GM21576 (cell line): Measurements from ENCODE around the gene MROH8.
"Not testable (repeated sequence)": the region's sequence is repeated elsewhere in the genome, so short reads cannot be mapped to it uniquely, and the experiment has no call there.

Experiments used
- ATAC-seq: cut with Tn5 transposase; IDR thresholded peaks from one replicate; pipeline ENCODE4 v1.9.1; 2021; ENCODE audit warnings: mild to moderate bottlenecking, moderate library complexity; ENCODE audit not compliant: unreplicated experiment

MROH8 gene

GRCh38 chr20:37158248-37158647 is 21.1 kb downstream of the MROH8 start:
- no peak for ATAC-seq

GRCh38 chr20:37155987-37156386 is 23.4 kb downstream of the MROH8 start:
- ATAC-seq, result no peak

GRCh38 chr20:37154684-37155298 is 24.6 kb downstream of the MROH8 start:
- ATAC-seq, result no peak

- ATAC-seq, result no peak
These were observed 27.1 kb downstream of the MROH8 start for GRCh38 chr20:37152284-37152683.

- ATAC-seq, result no peak
These were observed 27.8 kb downstream of the MROH8 start for GRCh38 chr20:37151529-37151928.

- not testable (repeated sequence) for ATAC-seq
These were observed 28.5 kb downstream of the MROH8 start for GRCh38 chr20:37150864-37151263.

GRCh38 chr20:37147250-37147649 is 32.1 kb downstream of the MROH8 start:
- ATAC-seq, result no peak

- ATAC-seq, result no peak
These were observed 34.4 kb downstream of the MROH8 start for GRCh38 chr20:37144856-37145404.

- no peak for ATAC-seq
These were observed 36.6 kb downstream of the MROH8 start for GRCh38 chr20:37142708-37143107.

GRCh38 chr20:37137547-37137946 is 41.8 kb downstream of the MROH8 start:
- ATAC-seq, result no peak

GRCh38 chr20:37133952-37134351 is 45.4 kb downstream of the MROH8 start:
- no peak for ATAC-seq

GRCh38 chr20:37131486-37131885 is 47.9 kb downstream of the MROH8 start:
- ATAC-seq, result no peak

- no peak for ATAC-seq
These were observed 50.5 kb downstream of the MROH8 start for GRCh38 chr20:37128803-37129202.

GRCh38 chr20:37126290-37126689 is 53.1 kb downstream of the MROH8 start:
- ATAC-seq, result not testable (repeated sequence)

- no peak for ATAC-seq
These were observed 55.9 kb downstream of the MROH8 start for GRCh38 chr20:37123441-37123840.

GRCh38 chr20:37120497-37120896 is 58.9 kb downstream of the MROH8 start:
- no peak for ATAC-seq

GRCh38 chr20:37119356-37120036 is 59.9 kb downstream of the MROH8 start:
- ATAC-seq, result no peak

- ATAC-seq, result no peak
These were observed 65.3 kb downstream of the MROH8 start for GRCh38 chr20:37114012-37114411.

GRCh38 chr20:37111926-37112455 is 67.4 kb downstream of the MROH8 start:
- no peak for ATAC-seq

- ATAC-seq, result no peak
These were observed 70.7 kb downstream of the MROH8 start for GRCh38 chr20:37108676-37109075.

GRCh38 chr20:37102571-37102970 is 76.8 kb downstream of the MROH8 start:
- no peak for ATAC-seq

GRCh38 chr20:37096415-37097041 is 82.8 kb downstream of the MROH8 start:
- no peak for ATAC-seq
